Subcutaneous abdominal adipose tissue (tissue), 5 donors: ENCODE data around the gene TPPP.

Experiments used
- H3K27ac ChIP-seq: one replicate; pipeline ENCODE4 v1.7.0; 2013; ENCODE audit warnings: low read depth, mild to moderate bottlenecking, inconsistent platforms, low read length, moderate library complexity
- H3K27me3 ChIP-seq, 5 donors: one replicate each; pipeline ENCODE4 v1.7.0; 2013; ENCODE audit warnings: low read length in 5 of 5, inconsistent platforms in 1 of 5; ENCODE audit not compliant: control insufficient read depth in 5 of 5, insufficient read depth in 4 of 5
- H3K36me3 ChIP-seq, 5 donors: one replicate each; pipeline ENCODE4 v1.7.0; 2013; ENCODE audit warnings: low read length in 5 of 5; ENCODE audit not compliant: control insufficient read depth in 5 of 5, insufficient read depth in 5 of 5
- H3K4me1 ChIP-seq, 5 donors: one replicate each; pipeline ENCODE4 v1.7.0; 2013; ENCODE audit warnings: low read length in 5 of 5, mild to moderate bottlenecking in 3 of 5, moderate library complexity in 1 of 5; ENCODE audit not compliant: control insufficient read depth in 5 of 5, insufficient read depth in 5 of 5
- H3K4me3 ChIP-seq, 5 donors: one replicate each; pipeline ENCODE4 v1.7.0; 2013; ENCODE audit warnings: low read length in 5 of 5, low read depth in 1 of 5
- H3K9ac ChIP-seq, 5 donors: one replicate each; pipeline ENCODE4 v1.7.0; 2013; ENCODE audit warnings: low read length in 5 of 5, mild to moderate bottlenecking in 4 of 5, moderate library complexity in 3 of 5
- H3K9me3 ChIP-seq, 5 donors: one replicate each; pipeline ENCODE4 v1.7.0; 2013; ENCODE audit warnings: low read length in 5 of 5; ENCODE audit not compliant: control insufficient read depth in 5 of 5
- donor health status: healthy.
- donor health status: healthy.
- donor health status: healthy.
- donor health status: healthy.
- donor health status: healthy.

The TPPP gene

GRCh38 chr5:625516-625915 is 67.6 kb downstream of the TPPP start:
- Histone ChIP-seq H3K9me3 (no peaks in the 10 kb centered on the region), H3K4me1 (peaks cover 0 to 9% (median 0%) of the 10 kb centered on the region in 5 donors), H3K27me3 (no peaks in the 10 kb centered on the region), H3K27ac (no peak overlapping the region), H3K4me3 (no peak overlapping the region), H3K36me3 (peaks cover 0 to 42% (median 21%) of the 10 kb centered on the region in 5 donors), H3K9ac (no peak overlapping the region)

GRCh38 chr5:624951-625230 is 68.3 kb downstream of the TPPP start:
- Histone ChIP-seq H3K27me3 (no peaks in the 10 kb centered on the region), H3K4me1 (peaks cover 0 to 9% (median 0%) of the 10 kb centered on the region in 5 donors), H3K4me3 (no peak overlapping the region), H3K27ac (no peak overlapping the region), H3K9me3 (no peaks in the 10 kb centered on the region), H3K36me3 (peaks cover 0 to 48% (median 27%) of the 10 kb centered on the region in 5 donors), H3K9ac (no peak overlapping the region)

- Histone ChIP-seq H3K4me1 (peaks cover 0 to 9% (median 0%) of the 10 kb centered on the region in 5 donors), H3K9me3 (no peaks in the 10 kb centered on the region), H3K9ac (no peak overlapping the region), H3K4me3 (no peak overlapping the region), H3K36me3 (peaks cover 0 to 54% (median 33%) of the 10 kb centered on the region in 5 donors), H3K27ac (no peak overlapping the region), H3K27me3 (no peaks in the 10 kb centered on the region)
Observed at GRCh38 chr5:624118-624950, 68.8 kb downstream of the TPPP start.

- no peaks in the 10 kb centered on the region for H3K27me3 ChIP-seq
- H3K9me3 ChIP-seq: no peaks in the 10 kb centered on the region
- H3K4me3 ChIP-seq: no peak overlapping the region
- no peak overlapping the region for H3K27ac ChIP-seq
- H3K9ac ChIP-seq: no peak overlapping the region
- peaks cover 0 to 57% (median 37%) of the 10 kb centered on the region in 5 donors for H3K36me3 ChIP-seq
- H3K4me1 ChIP-seq: peaks cover 0 to 9% (median 0%) of the 10 kb centered on the region in 5 donors
Observed at GRCh38 chr5:623531-623930, 69.6 kb downstream of the TPPP start.

GRCh38 chr5:622946-623522 is 70.1 kb downstream of the TPPP start:
- no peak overlapping the region for H3K9ac ChIP-seq
- H3K36me3 ChIP-seq: peaks cover 0 to 56% (median 36%) of the 10 kb centered on the region in 5 donors
- no peaks in the 10 kb centered on the region for H3K9me3 ChIP-seq
- no peak overlapping the region for H3K27ac ChIP-seq
- H3K4me1 ChIP-seq: peaks cover 0 to 9% (median 0%) of the 10 kb centered on the region in 5 donors
- H3K4me3 ChIP-seq: no peak overlapping the region
- H3K27me3 ChIP-seq: no peaks in the 10 kb centered on the region

GRCh38 chr5:622359-622758 is 70.8 kb downstream of the TPPP start:
- no peak overlapping the region for H3K27ac ChIP-seq
- H3K9me3 ChIP-seq: no peaks in the 10 kb centered on the region
- no peak overlapping the region for H3K9ac ChIP-seq
- peaks cover 0 to 9% (median 0%) of the 10 kb centered on the region in 5 donors for H3K4me1 ChIP-seq
- H3K36me3 ChIP-seq: peaks cover 0 to 52% (median 32%) of the 10 kb centered on the region in 5 donors
- no peaks in the 10 kb centered on the region for H3K27me3 ChIP-seq
- no peak overlapping the region for H3K4me3 ChIP-seq

GRCh38 chr5:621341-621761 is 71.8 kb downstream of the TPPP start:
- no peak overlapping the region for H3K9ac ChIP-seq
- H3K4me1 ChIP-seq: peaks cover 0 to 9% (median 0%) of the 10 kb centered on the region in 5 donors

GRCh38 chr5:620586-621180 is 72.5 kb downstream of the TPPP start:
- Histone ChIP-seq H3K9me3 (no peaks in the 10 kb centered on the region), H3K36me3 (peaks cover 0 to 51% (median 28%) of the 10 kb centered on the region in 5 donors), H3K4me3 (no peak overlapping the region), H3K9ac (no peak overlapping the region), H3K4me1 (peaks cover 0 to 9% (median 0%) of the 10 kb centered on the region in 5 donors), H3K27ac (no peak overlapping the region), H3K27me3 (no peaks in the 10 kb centered on the region)

More at GRCh38 chr5:621341-621761, 71.8 kb downstream of the TPPP start:
- no peaks in the 10 kb centered on the region for H3K9me3 ChIP-seq
- H3K27me3 ChIP-seq: no peaks in the 10 kb centered on the region
- H3K4me3 ChIP-seq: no peak overlapping the region
- peaks cover 0 to 52% (median 32%) of the 10 kb centered on the region in 5 donors for H3K36me3 ChIP-seq
- H3K27ac ChIP-seq: no peak overlapping the region

GRCh38 chr5:620152-620551 is 73.0 kb downstream of the TPPP start:
- no peaks in the 10 kb centered on the region for H3K27me3 ChIP-seq
- no peak overlapping the region for H3K27ac ChIP-seq
- H3K9ac ChIP-seq: no peak overlapping the region
- peaks cover 0 to 47% (median 25%) of the 10 kb centered on the region in 5 donors for H3K36me3 ChIP-seq
- no peak overlapping the region for H3K4me3 ChIP-seq
- H3K9me3 ChIP-seq: no peaks in the 10 kb centered on the region
- H3K4me1 ChIP-seq: peaks cover 0 to 5% (median 0%) of the 10 kb centered on the region in 5 donors

- Histone ChIP-seq H3K27me3 (no peaks in the 10 kb centered on the region), H3K4me1 (peaks cover 0 to 2% (median 0%) of the 10 kb centered on the region in 5 donors), H3K27ac (no peak overlapping the region), H3K36me3 (peaks cover 0 to 40% (median 25%) of the 10 kb centered on the region in 5 donors), H3K4me3 (no peak overlapping the region), H3K9ac (no peak overlapping the region), H3K9me3 (no peaks in the 10 kb centered on the region)
Observed at GRCh38 chr5:619444-619843, 73.7 kb downstream of the TPPP start.
